Measurements from ENCODE around the gene NLRP3.
"Not testable (repeated sequence)": the region's sequence is repeated elsewhere in the genome, so short reads cannot be mapped to it uniquely, and the experiment has no call there.

Gene NLRP3

DNA sequence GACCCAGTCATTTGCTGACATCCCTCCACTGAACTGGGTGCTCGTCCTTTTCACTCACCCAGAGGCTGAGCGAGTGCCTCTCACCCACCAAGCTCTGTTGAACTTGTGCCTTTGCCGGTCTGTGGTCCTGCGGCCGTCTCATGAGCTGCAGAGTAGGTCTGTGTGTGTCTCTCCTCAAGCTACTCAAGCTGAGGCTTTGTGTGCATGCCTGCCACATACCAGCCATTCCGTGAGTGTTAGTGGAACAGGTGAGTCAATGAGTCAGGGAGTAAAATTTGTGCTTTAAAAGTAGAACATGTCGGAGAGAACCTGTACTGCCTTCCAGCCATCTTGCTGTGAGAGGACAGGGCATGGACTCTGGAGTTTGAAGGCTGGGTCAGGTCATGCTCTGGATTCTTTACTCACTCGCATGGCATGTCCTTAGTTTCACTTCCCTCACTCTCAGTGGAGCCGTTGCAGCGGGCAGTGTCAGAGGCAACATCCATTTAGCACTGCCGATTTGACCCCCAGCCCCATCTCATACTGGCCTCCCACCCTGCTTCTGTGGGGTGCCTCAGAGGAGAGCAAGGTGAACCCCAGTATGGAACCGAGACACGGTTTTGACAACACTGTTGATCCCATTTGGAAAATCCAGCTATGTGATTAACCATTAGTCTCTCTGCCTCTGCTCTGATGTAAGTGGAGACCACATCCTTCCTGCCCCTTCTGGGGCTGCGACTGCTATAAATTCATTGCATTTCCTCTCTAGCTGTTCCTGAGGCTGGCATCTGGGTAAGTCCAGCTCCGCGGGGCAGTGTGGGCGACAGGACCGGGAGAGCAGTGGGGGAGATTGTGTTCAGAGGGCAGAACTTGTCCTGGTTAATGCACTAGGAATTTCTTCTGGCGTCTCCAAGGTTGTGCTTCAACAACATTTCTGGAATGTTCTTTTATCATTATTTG, at the start of gene NLRP3:
NLRP3 (plus strand) TSS at position 751 of the 939 bp plus-strand sequence. CDS start 2,628 bp downstream, outside the sequence.
- Histone ChIP-seq H3K27ac (ENCODE audit: low read depth, low read length) (no peak within 1 kb of the TSS), H3K36me3 (ENCODE audit: control insufficient read depth in 1 of 2, insufficient read depth in 2 of 2, low read length in 2 of 2) (no peaks in the 10 kb centered on the region), H3K9ac (ENCODE audit: low read depth in 1 of 2, low read length in 2 of 2) (no peak within 1 kb of the TSS), H3K4me3 (ENCODE audit: low read depth in 1 of 2, low read length in 2 of 2) (peak within 1 kb of the TSS; percentile 47 to 49), H3K9me3 (ENCODE audit: control insufficient read depth in 1 of 2, low read length in 2 of 2) (no peaks in the 10 kb centered on the region), H3K27me3 (ENCODE audit: control insufficient read depth in 1 of 2, insufficient read depth in 2 of 2, low read length in 2 of 2) (no peaks in the 10 kb centered on the region), H3K4me1 (ENCODE audit: control insufficient read depth in 1 of 2, insufficient read depth in 2 of 2, low read length in 2 of 2) (no peaks in the 10 kb centered on the region)

DNA sequence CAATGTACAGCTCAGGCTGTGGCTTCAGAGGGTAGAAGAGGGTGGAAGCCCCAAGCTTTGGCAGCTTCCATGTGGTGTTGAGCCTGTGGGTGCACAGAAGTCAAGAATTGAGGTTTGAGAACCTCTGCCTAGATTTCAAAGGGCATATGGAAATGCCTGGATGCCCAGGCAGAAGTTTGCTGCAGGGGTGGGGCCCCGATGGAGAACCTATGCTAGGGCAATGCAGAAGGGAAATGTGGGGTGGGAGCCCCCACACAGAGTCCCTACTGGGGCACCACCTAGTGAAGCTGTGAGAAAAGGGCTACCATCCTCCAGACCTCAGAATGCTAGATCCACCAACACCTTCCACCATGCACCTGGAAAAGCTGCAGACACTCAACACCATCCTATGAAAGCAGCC, 49.6 kb upstream of the NLRP3 start:
- H3K4me1 ChIP-seq (ENCODE audit: control insufficient read depth in 1 of 2, insufficient read depth in 2 of 2, low read length in 2 of 2); H3K27ac ChIP-seq (ENCODE audit: low read depth, low read length); H3K9ac ChIP-seq (ENCODE audit: low read depth in 1 of 2, low read length in 2 of 2); H3K4me3 ChIP-seq (ENCODE audit: low read depth in 1 of 2, low read length in 2 of 2); H3K27me3 ChIP-seq (ENCODE audit: control insufficient read depth in 1 of 2, insufficient read depth in 2 of 2, low read length in 2 of 2); H3K9me3 ChIP-seq (ENCODE audit: control insufficient read depth in 1 of 2, low read length in 2 of 2); H3K36me3 ChIP-seq (ENCODE audit: control insufficient read depth in 1 of 2, insufficient read depth in 2 of 2, low read length in 2 of 2): not testable (repeated sequence)

DNA sequence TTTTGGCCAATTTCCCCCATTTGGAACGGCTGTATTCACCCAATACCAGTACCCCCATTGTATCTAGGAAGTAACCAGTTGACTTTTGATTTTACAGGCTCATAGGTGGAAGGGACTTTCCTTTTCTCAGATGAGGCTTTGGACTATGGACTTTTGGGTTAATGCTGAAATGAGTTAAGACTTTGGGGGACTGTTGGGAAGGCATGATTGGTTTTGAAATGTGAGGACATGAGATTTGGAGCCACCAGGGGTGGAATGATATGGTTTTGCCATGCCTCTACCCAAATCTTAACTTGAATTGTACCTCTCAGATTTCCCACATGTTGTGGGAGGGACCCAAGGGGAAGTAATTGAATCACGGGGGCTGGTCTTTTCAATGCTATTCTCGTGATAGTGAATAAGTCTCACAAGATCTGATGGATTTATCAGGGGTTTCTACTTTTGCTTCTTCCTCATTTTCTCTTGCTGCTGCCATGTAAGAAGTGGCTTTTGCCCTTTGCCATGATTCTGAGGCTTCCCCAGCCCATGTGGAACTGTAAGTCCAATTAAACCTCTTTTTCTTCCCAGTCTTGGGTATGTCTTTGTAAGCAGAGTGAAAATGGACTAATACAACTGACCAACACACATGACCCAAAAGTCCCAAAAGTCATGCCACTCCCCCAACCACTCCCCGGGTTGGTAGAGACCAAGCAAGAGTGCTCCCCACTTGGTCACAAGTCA, 48.9 kb upstream of the NLRP3 start:
- no peaks in the 10 kb centered on the region for H3K9me3 ChIP-seq (ENCODE audit: control insufficient read depth in 1 of 2, low read length in 2 of 2)
- no peak overlapping the region for H3K4me3 ChIP-seq (ENCODE audit: low read depth in 1 of 2, low read length in 2 of 2)
- H3K4me1 ChIP-seq (ENCODE audit: control insufficient read depth in 1 of 2, insufficient read depth in 2 of 2, low read length in 2 of 2): no peaks in the 10 kb centered on the region
- H3K9ac ChIP-seq (ENCODE audit: low read depth in 1 of 2, low read length in 2 of 2): no peak overlapping the region
- no peaks in the 10 kb centered on the region for H3K36me3 ChIP-seq (ENCODE audit: control insufficient read depth in 1 of 2, insufficient read depth in 2 of 2, low read length in 2 of 2)
- no peak overlapping the region for H3K27ac ChIP-seq (ENCODE audit: low read depth, low read length)
- H3K27me3 ChIP-seq (ENCODE audit: control insufficient read depth in 1 of 2, insufficient read depth in 2 of 2, low read length in 2 of 2): no peaks in the 10 kb centered on the region

DNA sequence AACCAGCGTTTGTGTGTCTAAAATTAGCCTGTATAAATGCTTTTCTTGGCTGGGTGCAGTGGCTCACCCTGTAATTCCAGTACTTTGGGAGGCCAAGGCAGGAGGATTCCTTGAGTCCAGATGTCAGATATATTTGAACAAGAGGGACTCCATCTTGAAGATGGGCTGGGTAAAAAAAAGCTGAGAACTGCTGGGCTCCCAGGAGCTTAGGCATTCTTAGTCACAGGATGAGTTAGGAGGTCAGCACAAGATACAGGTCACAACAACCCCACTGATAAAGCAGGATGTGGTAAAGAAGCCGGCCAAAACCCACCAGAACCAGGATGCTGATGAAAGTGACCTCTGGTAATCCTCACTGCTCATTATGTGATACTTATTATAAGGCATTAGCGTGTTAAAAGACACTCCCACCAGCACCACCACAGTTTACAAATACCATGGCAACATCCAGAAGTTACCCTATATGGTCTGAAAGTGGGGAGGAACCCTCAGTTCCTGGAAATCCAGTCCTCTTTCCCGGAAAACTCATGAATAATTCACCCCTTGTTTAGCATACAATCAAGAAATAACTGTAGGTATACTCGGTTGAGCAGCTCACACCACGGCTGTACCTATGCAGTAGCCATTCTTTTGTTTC, 48.1 kb upstream of the NLRP3 start:
- Histone ChIP-seq H3K27ac (ENCODE audit: low read depth, low read length) (no peak overlapping the region), H3K9me3 (ENCODE audit: control insufficient read depth in 1 of 2, low read length in 2 of 2) (no peaks in the 10 kb centered on the region), H3K4me1 (ENCODE audit: control insufficient read depth in 1 of 2, insufficient read depth in 2 of 2, low read length in 2 of 2) (no peaks in the 10 kb centered on the region), H3K4me3 (ENCODE audit: low read depth in 1 of 2, low read length in 2 of 2) (no peak overlapping the region), H3K9ac (ENCODE audit: low read depth in 1 of 2, low read length in 2 of 2) (no peak overlapping the region), H3K27me3 (ENCODE audit: control insufficient read depth in 1 of 2, insufficient read depth in 2 of 2, low read length in 2 of 2) (no peaks in the 10 kb centered on the region), H3K36me3 (ENCODE audit: control insufficient read depth in 1 of 2, insufficient read depth in 2 of 2, low read length in 2 of 2) (no peaks in the 10 kb centered on the region)

DNA sequence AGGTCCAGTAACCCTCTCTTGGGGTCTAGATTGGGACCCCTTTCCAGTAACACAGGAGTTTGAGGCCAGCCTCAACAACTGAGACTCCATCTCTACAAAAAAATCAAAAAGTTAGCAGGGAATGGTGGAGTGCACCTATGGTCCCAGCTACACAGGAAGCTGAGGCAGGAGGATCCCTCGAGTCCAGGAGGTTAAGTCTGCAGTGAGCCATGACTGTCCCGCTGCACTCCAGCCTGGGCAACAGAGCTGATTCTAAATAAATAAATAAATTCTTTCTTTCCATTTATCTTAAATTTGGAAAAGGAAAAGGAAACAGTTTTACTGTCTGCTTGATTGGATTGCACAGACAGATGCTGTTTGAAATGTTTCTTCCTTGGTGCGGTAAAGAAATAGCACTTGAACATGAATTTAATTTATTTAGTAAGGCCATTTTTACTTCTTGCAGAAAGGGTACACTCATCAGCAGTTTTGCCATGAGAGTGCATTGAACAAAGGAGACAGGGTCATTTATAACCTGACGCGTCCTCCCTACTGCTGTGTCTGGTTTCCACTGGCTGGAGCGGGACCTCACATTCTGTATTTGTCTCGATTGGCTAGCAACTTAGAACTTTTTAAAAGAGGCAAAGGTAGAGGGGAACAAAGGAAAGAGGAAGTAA, 47.4 kb upstream of the NLRP3 start:
- no peak overlapping the region for H3K27ac ChIP-seq (ENCODE audit: low read depth, low read length)
- no peak overlapping the region for H3K9ac ChIP-seq (ENCODE audit: low read depth in 1 of 2, low read length in 2 of 2)
- no peaks in the 10 kb centered on the region for H3K4me1 ChIP-seq (ENCODE audit: control insufficient read depth in 1 of 2, insufficient read depth in 2 of 2, low read length in 2 of 2)
- no peak overlapping the region for H3K4me3 ChIP-seq (ENCODE audit: low read depth in 1 of 2, low read length in 2 of 2)
- no peaks in the 10 kb centered on the region for H3K36me3 ChIP-seq (ENCODE audit: control insufficient read depth in 1 of 2, insufficient read depth in 2 of 2, low read length in 2 of 2)
- H3K27me3 ChIP-seq (ENCODE audit: control insufficient read depth in 1 of 2, insufficient read depth in 2 of 2, low read length in 2 of 2): no peaks in the 10 kb centered on the region
- H3K9me3 ChIP-seq (ENCODE audit: control insufficient read depth in 1 of 2, low read length in 2 of 2): no peaks in the 10 kb centered on the region

DNA sequence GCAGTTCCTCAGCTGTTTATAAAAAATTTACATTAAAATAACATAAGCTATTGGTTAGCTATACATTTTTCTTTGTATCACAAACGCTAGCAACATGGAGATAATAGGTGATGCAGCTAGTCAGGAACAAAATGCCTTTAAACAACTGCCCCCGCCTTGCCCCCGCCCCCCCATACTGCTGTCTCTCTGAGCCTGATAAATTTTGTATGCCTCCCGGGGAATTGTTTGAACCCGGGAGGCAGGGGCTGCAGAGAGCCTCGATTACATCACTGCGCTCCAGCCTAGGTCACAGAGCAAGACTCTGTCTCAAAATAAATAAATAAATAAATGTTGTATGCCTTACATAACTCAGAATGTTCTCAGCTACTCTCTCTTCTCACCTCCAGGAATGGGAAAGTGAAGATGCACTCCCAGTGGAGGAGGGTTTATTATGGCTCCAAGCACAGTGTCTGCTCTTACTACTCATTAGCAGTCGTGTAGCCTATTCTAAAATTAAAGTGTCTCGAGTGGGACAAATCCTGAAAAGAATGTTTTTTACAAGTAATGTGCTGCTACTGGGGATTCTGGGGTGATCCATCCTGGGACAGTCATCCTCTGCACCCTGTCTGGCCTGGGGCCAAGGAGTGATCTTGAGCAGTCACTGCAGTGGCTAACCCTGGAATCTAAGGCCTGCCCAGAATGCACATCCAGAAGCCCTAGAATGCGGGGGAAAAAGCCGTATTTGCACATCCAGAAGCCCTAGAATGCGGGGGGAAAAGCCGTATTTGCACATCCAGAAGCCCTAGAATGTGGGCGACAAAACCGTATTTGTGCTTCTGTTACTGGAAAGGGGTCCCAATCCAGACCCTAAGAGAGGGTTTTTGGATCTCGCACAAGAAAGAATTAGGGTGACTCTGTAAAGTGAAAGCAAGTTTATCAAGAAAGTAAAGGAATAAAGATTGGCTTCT, 44.9 kb upstream of the NLRP3 start:
- no peaks in the 10 kb centered on the region for H3K27me3 ChIP-seq (ENCODE audit: control insufficient read depth in 1 of 2, insufficient read depth in 2 of 2, low read length in 2 of 2)
- H3K27ac ChIP-seq (ENCODE audit: low read depth, low read length): no peak overlapping the region

DNA sequence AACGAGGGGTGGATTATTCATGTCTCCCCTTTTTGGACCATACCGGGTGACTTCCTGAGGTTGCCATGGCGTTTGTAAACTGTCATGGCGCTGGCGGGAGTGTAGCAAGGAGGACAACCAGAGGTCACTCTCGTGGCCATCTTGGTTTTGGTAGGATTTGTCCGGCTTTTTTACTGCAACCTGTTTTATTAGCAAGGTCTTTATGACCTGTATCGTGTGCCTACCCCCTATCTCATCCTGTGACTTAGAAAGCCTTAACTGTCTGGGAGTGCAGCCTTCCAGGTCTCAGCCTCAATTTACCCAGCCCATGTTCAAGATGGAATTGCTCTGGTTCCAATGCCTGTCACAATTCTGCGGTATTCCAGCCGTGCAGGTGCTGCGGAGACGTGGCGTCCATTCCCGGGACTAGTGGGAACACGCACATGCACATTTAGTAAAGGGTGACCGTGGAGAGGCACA, 44.1 kb upstream of the NLRP3 start:
- no peak overlapping the region for H3K4me3 ChIP-seq (ENCODE audit: low read depth in 1 of 2, low read length in 2 of 2)
- H3K4me1 ChIP-seq (ENCODE audit: control insufficient read depth in 1 of 2, insufficient read depth in 2 of 2, low read length in 2 of 2): no peaks in the 10 kb centered on the region
- no peaks in the 10 kb centered on the region for H3K9me3 ChIP-seq (ENCODE audit: control insufficient read depth in 1 of 2, low read length in 2 of 2)
- no peaks in the 10 kb centered on the region for H3K36me3 ChIP-seq (ENCODE audit: control insufficient read depth in 1 of 2, insufficient read depth in 2 of 2, low read length in 2 of 2)
- H3K27me3 ChIP-seq (ENCODE audit: control insufficient read depth in 1 of 2, insufficient read depth in 2 of 2, low read length in 2 of 2): no peaks in the 10 kb centered on the region
- H3K27ac ChIP-seq (ENCODE audit: low read depth, low read length): no peak overlapping the region
- no peak overlapping the region for H3K9ac ChIP-seq (ENCODE audit: low read depth in 1 of 2, low read length in 2 of 2)

More for the DNA sequence above, 44.9 kb upstream of the NLRP3 start:
- no peaks in the 10 kb centered on the region for H3K36me3 ChIP-seq (ENCODE audit: control insufficient read depth in 1 of 2, insufficient read depth in 2 of 2, low read length in 2 of 2)
- H3K4me3 ChIP-seq (ENCODE audit: low read depth in 1 of 2, low read length in 2 of 2): no peak overlapping the region
- no peaks in the 10 kb centered on the region for H3K4me1 ChIP-seq (ENCODE audit: control insufficient read depth in 1 of 2, insufficient read depth in 2 of 2, low read length in 2 of 2)
- no peak overlapping the region for H3K9ac ChIP-seq (ENCODE audit: low read depth in 1 of 2, low read length in 2 of 2)
- no peaks in the 10 kb centered on the region for H3K9me3 ChIP-seq (ENCODE audit: control insufficient read depth in 1 of 2, low read length in 2 of 2)

DNA sequence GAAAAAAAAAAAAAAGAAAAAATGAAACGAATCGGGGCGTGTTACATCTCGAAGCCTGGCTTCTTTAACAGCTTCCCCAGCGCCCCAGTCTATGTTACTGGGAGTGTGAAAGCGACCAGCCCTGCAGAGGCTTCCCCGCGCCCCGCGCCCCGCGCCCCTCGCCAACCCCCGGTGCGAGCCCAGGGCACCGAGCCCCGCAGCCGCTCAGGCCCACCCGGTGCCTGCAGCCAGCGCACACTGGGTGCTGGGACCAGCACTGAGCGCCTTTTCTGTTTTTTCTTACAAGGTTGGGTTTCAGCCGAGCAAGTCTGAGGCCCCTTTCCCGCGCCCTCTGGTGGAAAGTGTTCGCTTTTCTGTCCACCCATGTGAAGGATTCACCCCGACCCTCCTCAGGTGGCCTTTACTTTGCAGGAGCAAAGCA, 42.2 kb upstream of the NLRP3 start:
- Histone ChIP-seq H3K9me3 (ENCODE audit: control insufficient read depth in 1 of 2, low read length in 2 of 2) (no peaks in the 10 kb centered on the region), H3K27me3 (ENCODE audit: control insufficient read depth in 1 of 2, insufficient read depth in 2 of 2, low read length in 2 of 2) (no peaks in the 10 kb centered on the region), H3K9ac (ENCODE audit: low read depth in 1 of 2, low read length in 2 of 2) (no peak overlapping the region), H3K27ac (ENCODE audit: low read depth, low read length) (no peak overlapping the region), H3K36me3 (ENCODE audit: control insufficient read depth in 1 of 2, insufficient read depth in 2 of 2, low read length in 2 of 2) (no peaks in the 10 kb centered on the region), H3K4me1 (ENCODE audit: control insufficient read depth in 1 of 2, insufficient read depth in 2 of 2, low read length in 2 of 2) (no peaks in the 10 kb centered on the region), H3K4me3 (ENCODE audit: low read depth in 1 of 2, low read length in 2 of 2) (peak overlapping the region in 1 of 2 donors; percentile 61)

DNA sequence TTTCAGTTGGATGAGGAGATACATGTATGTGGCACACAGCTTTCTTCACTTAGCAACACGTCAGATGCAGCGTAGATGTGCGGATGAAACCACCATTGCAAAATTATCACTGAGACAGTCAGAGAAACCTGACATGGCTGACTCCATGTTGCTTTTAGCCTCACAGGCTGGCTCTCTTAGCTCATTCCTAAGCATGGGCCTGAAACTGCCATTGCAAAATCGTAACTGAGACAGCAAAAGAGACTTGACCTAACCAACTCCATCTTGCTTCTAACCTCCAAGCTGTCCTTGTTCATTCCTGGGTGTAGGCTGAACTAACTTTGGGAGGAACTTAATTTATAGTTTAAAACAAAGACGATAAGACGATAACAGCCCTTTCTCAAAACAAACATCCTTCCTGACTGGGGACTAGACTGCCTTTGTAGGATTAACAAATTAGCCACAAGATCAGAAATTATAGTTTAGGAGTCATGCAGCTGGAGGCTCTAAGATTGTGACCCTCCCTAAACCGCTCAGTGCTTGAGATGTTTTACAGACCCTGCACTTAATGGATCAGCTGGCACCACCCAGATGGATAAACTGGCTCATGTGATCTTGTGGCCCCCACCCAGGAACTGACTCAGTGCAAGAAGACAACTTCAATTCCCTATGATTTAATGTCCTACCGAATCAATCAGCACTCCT, 41.2 kb upstream of the NLRP3 start:
- not testable (repeated sequence) for H3K4me1 ChIP-seq (ENCODE audit: control insufficient read depth in 1 of 2, insufficient read depth in 2 of 2, low read length in 2 of 2); H3K9ac ChIP-seq (ENCODE audit: low read depth in 1 of 2, low read length in 2 of 2); H3K4me3 ChIP-seq (ENCODE audit: low read depth in 1 of 2, low read length in 2 of 2); H3K27me3 ChIP-seq (ENCODE audit: control insufficient read depth in 1 of 2, insufficient read depth in 2 of 2, low read length in 2 of 2); H3K9me3 ChIP-seq (ENCODE audit: control insufficient read depth in 1 of 2, low read length in 2 of 2); H3K36me3 ChIP-seq (ENCODE audit: control insufficient read depth in 1 of 2, insufficient read depth in 2 of 2, low read length in 2 of 2); H3K27ac ChIP-seq (ENCODE audit: low read depth, low read length)
